Caco-2 (cell line): ENCODE results near the gene DTNB. TPM values are rescaled to one million over a fixed set of nuclear protein-coding genes. Genes with fewer than 3 reads are reported as not detected.

Experiments
- BruUV-seq: library from RNA; stranded (reverse); fragments of 400-500 nt; replicated peaks from 2 replicates; lab custom pipeline; 2021; lab: Mats Ljungman, UMichigan
- CTCF ChIA-PET: fragments of 300-600 bp; sonication (Branson Sonifier 250); formaldehyde crosslinking; loops from one replicate; lab custom pipeline; 2022; ENCODE audit warnings: antibody characterized with exemption; lab: Charles Lee
- POLR2A ChIA-PET: fragments of 300-600 bp; sonication (Branson Sonifier 250); formaldehyde crosslinking; loops from one replicate; lab custom pipeline; 2022; ENCODE audit warnings: antibody characterized with exemption; lab: Charles Lee
- DNase-seq, 2 experiments: peaks; one replicate each; pipeline versions ENCODE4 v3.0.0 to v3.0.0-alpha.2; 2020 to 2022
- H3K27me3 ChIP-seq: replicated peaks from 2 replicates; pipeline ENCODE4 v1.6.0; 2011; ENCODE audit warnings: low read length; ENCODE audit not compliant: control insufficient read depth, insufficient read depth
- H3K36me3 ChIP-seq: 2 replicates; pipeline ENCODE4 v1.5.1; 2011; ENCODE audit warnings: low read length; ENCODE audit not compliant: control insufficient read depth, insufficient read depth
- H3K4me1 ChIP-seq: fragments of 250-450 bp; sonication (Bioruptor Pico); 2 replicates; pipeline ENCODE4 v1.5.1; 2020; ENCODE audit warnings: mild to moderate bottlenecking
- H3K4me3 ChIP-seq: 2 replicates; pipeline ENCODE4 v1.5.1; 2011; ENCODE audit warnings: low read depth, mild to moderate bottlenecking, control low read depth, low read length
- H3K9me3 ChIP-seq: fragments of 250-450 bp; sonication (Bioruptor Pico); 2 replicates; pipeline ENCODE4 v1.5.1; 2020; ENCODE audit warnings: mild to moderate bottlenecking, moderate library complexity
- H3K27ac Mint-ChIP-seq: one replicate; pipeline ENCODE4 v1.8.0; 2022; ENCODE audit warnings: mixed read lengths; ENCODE audit not compliant: unreplicated experiment
- H3K27me3 Mint-ChIP-seq: one replicate; pipeline ENCODE4 v1.8.0; 2022; ENCODE audit warnings: mixed read lengths; ENCODE audit not compliant: insufficient read depth, unreplicated experiment
- H3K36me3 Mint-ChIP-seq: one replicate; pipeline ENCODE4 v1.8.0; 2022; ENCODE audit warnings: mild to moderate bottlenecking, mixed read lengths; ENCODE audit not compliant: insufficient read depth, unreplicated experiment
- H3K4me1 Mint-ChIP-seq: one replicate; pipeline ENCODE4 v1.8.0; 2022; ENCODE audit warnings: low read depth, mixed read lengths; ENCODE audit not compliant: unreplicated experiment
- H3K4me3 Mint-ChIP-seq: one replicate; pipeline ENCODE4 v1.8.0; 2022; ENCODE audit warnings: mild to moderate bottlenecking, moderate library complexity, mixed read lengths; ENCODE audit not compliant: unreplicated experiment
- H3K9me3 Mint-ChIP-seq: one replicate; pipeline ENCODE4 v1.8.0; 2022; ENCODE audit warnings: mixed read lengths; ENCODE audit not compliant: unreplicated experiment
- CTCF ChIP-seq, 2 experiments: fragments of 200-600 bp in 1 of 2; IDR thresholded peaks; 1 replicate in 1 of 2; 2 replicates in 1 of 2; pipeline versions ENCODE4 v1.5.1 to v1.8.0; 2011 to 2022; ENCODE audit warnings: antibody characterized with exemption in 1 of 2, control low read depth in 1 of 2, inconsistent platforms in 1 of 2, low read depth in 1 of 2, low read length in 1 of 2, mild to moderate bottlenecking in 1 of 2, moderate library complexity in 1 of 2; ENCODE audit not compliant: insufficient read depth in 1 of 2, severe bottlenecking in 1 of 2, unreplicated experiment in 1 of 2
- intact Hi-C: fragments of 100-400 bp; cut with micrococcal nuclease; formaldehyde crosslinking; loops from one replicate; pipeline ENCODE4 v1.10.0; 2022; ENCODE audit not compliant: unreplicated experiment
- total RNA-seq: library from RNA; stranded (reverse); gene quantifications from 2 replicates; pipeline ENCODE4 v1.2.3, GENCODE V29; 2022

Gene DTNB
- total RNA-seq, 1 experiment from 2014 or later = 50.4 TPM

DNA sequence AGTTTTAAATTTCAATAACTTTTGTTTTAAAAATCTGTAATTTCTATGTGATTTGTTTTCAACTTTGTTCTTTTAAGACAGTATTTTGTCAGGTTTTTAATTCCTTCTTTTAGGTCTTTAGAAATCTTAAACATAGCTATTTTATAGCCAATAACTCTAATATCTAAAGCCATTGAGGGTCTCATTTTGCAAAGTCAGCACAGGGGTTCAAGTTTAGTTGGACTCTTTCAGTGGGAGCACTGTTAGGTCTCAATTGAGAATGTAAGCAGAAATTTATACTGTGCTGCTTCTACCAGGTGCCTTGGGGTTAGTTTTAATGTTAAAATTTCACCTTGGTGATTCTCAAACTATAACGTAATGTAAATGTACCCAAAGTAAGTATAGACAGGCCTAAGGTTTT lies 226.4 kb downstream of the DTNB start:
- H3K36me3 Mint-ChIP-seq = peaks cover 17% of the 10 kb centered on the region
- Histone ChIP-seq H3K36me3 (no peaks in the 10 kb centered on the region), H3K4me3 (no peak overlapping the region), H3K9me3 (no peaks in the 10 kb centered on the region), H3K4me1 (peaks cover 8% of the 10 kb centered on the region), H3K27me3 (no peaks in the 10 kb centered on the region)
- CTCF ChIA-PET = no interaction called here
- intact Hi-C loops = no loop called here
- H3K4me3 Mint-ChIP-seq = no peak overlapping the region
- POLR2A ChIA-PET = no interaction called here
- H3K9me3 Mint-ChIP-seq = no peaks in the 10 kb centered on the region
- no peaks in the 10 kb centered on the region for H3K27me3 Mint-ChIP-seq
- peaks cover 17% of the 10 kb centered on the region for H3K4me1 Mint-ChIP-seq
- BruUV-seq = no TSS peak
- no peak for TF ChIP-seq CTCF (IDR thresholded peaks at IDR 0.05; ENCODE audit: insufficient read depth in 1 of 2, low read depth in 1 of 2, low read length in 1 of 2, severe bottlenecking in 1 of 2, unreplicated experiment in 1 of 2)
- no peak overlapping the region for H3K27ac Mint-ChIP-seq
- no peak for DNase-seq

GRCh38 chr2:25446122-25446521 lies 227.3 kb downstream of the DTNB start:
- Histone ChIP-seq H3K4me3 (no peak overlapping the region), H3K4me1 (peaks cover 8% of the 10 kb centered on the region), H3K27me3 (no peaks in the 10 kb centered on the region), H3K9me3 (no peaks in the 10 kb centered on the region), H3K36me3 (no peaks in the 10 kb centered on the region)
- no TSS peak for BruUV-seq
- peaks cover 12% of the 10 kb centered on the region for H3K36me3 Mint-ChIP-seq
- CTCF ChIA-PET = interaction anchor here (0.6 kb wide), 1 partner anchor 41 kb away, joined by 4 read pairs; no protein-coding TSS in a partner anchor
- POLR2A ChIA-PET = no interaction called here
- H3K9me3 Mint-ChIP-seq = no peaks in the 10 kb centered on the region
- no peak overlapping the region for H3K27ac Mint-ChIP-seq
- DNase-seq = no peak
- no peaks in the 10 kb centered on the region for H3K27me3 Mint-ChIP-seq
- H3K4me3 Mint-ChIP-seq = no peak overlapping the region
- intact Hi-C loops = no loop called here
- TF ChIP-seq CTCF (IDR thresholded peaks at IDR 0.05; ENCODE audit: insufficient read depth in 1 of 2, low read depth in 1 of 2, low read length in 1 of 2, severe bottlenecking in 1 of 2, unreplicated experiment in 1 of 2) = no peak
- H3K4me1 Mint-ChIP-seq = peaks cover 17% of the 10 kb centered on the region

DNA sequence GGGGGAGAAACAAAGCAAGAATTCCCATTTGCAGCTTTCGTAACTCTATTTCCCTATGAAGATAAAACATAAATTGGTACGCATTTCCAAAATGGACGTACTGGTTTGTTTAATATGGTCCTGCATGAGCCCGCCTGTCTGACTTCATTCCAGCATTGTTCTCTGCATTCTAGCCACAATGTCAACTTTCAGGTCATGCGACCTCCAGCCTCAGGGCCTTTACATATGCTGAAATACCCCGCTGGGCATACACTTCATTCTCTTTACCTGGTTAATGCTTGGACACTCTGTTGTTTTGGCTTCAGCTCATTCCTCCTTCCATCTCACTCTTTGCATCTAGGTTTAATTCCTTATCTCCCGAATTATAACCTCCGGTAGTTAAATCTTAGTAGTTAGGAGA lies 227.9 kb downstream of the DTNB start:
- Mint-ChIP-seq H3K27me3 (no peaks in the 10 kb centered on the region), H3K4me1 (peaks cover 17% of the 10 kb centered on the region), H3K27ac (no peak overlapping the region), H3K9me3 (no peaks in the 10 kb centered on the region), H3K36me3 (peaks cover 12% of the 10 kb centered on the region), H3K4me3 (no peak overlapping the region)
- Histone ChIP-seq H3K9me3 (no peaks in the 10 kb centered on the region), H3K4me1 (peaks cover 8% of the 10 kb centered on the region), H3K27me3 (no peaks in the 10 kb centered on the region), H3K36me3 (no peaks in the 10 kb centered on the region), H3K4me3 (no peak overlapping the region)
- intact Hi-C loops = no loop called here
- no TSS peak for BruUV-seq
- DNase-seq = peak; percentile 34 to 46
- POLR2A ChIA-PET = no interaction called here
- CTCF ChIA-PET = no interaction called here
- no peak for TF ChIP-seq CTCF (IDR thresholded peaks at IDR 0.05; ENCODE audit: insufficient read depth in 1 of 2, low read depth in 1 of 2, low read length in 1 of 2, severe bottlenecking in 1 of 2, unreplicated experiment in 1 of 2)
